ENCODE results near the gene SLC25A17. TPM values are rescaled to one million over a fixed set of nuclear protein-coding genes. Genes with fewer than 3 reads are reported as not detected.
"Not testable (repeated sequence)": the region's sequence is repeated elsewhere in the genome, so short reads cannot be mapped to it uniquely, and the experiment has no call there.

Gene SLC25A17
- total RNA-seq = 1 to 10 TPM; 2.7 to 6.2 (median 3.7) TPM
- polyA plus RNA-seq = 10 to 100 TPM in 1 of 3 donors, 1 to 10 TPM in 2; 4.6 to 16.3 (median 6.8) TPM
- long read RNA-seq, donor 1, partial matches to known transcripts = 0 of 4 reads
- long read RNA-seq, donor 1, other reads (novel, unspliced or antisense) = 4 of 4 reads
- long read RNA-seq, donor 2, partial matches to known transcripts = 0 of 7 reads
- long read RNA-seq, donor 2, other reads (novel, unspliced or antisense) = 5 of 7 reads

- intact Hi-C loops (cut with DNase I) = loop anchor here in 1 of 2 donors (2.0 kb wide), 1 partner anchor 38 kb away; the partner anchor contains the start of genes ST13 and XPNPEP3
Observed at GRCh38 chr22:40818747-40819598, at the start of gene SLC25A17. Gene SLC25A17, minus strand, starts transcription at chr22:40819346. Its CDS starts 98 bp downstream, at chr22:40819248.

DNA sequence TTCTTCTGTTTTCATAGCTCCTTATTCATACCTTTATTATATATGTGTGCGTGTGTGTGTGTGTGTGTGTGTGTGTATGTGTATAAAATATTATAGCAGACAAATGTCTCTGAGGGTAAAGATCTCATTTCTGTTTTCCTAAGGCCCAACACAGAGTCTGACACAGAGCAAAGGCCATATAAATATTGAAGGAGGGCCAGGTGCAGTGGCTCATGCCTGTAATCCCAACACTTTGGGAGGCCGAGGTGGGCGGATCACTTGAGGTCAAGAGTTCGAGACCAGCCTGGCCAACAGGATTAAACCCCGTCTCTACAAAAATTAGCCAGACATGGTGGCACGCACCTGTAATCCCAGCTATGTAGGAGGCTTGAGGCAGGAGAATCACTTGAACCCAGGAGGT, 49.2 kb upstream of the SLC25A17 start:
- peaks cover 0 to 43% of the 10 kb centered on the region in 2 donors for H3K36me3 ChIP-seq (ENCODE audit: insufficient read depth in 1 of 2, low read depth in 1 of 2)
- intact Hi-C loops (cut with DNase I) = not testable (repeated sequence)
- WGBS, 3 donors = 83 to 90% (median 86%) methylated on average over 6 of the region's 6 CpGs

More at GRCh38 chr22:40818747-40819598, at the start of gene SLC25A17:
- WGBS, 3 donors = 0 to 1% (median 0%) methylated on average over 45 to 61 of the region's 61 CpGs
- TF ChIP-seq CTCF (IDR thresholded peaks at IDR 0.05) = peak; percentile 31
- Histone ChIP-seq H3K4me1 (peaks cover 33% of the 10 kb centered on the region), H3K9me3 (no peaks in the 10 kb centered on the region), H3K27me3 (ENCODE audit: insufficient read depth in 3 of 3, low read length in 2 of 3) (no peaks in the 10 kb centered on the region), H3K4me3 (peak within 1 kb of the TSS; percentile 98), H3K27ac (peak within 1 kb of the TSS; percentile 90), H3K36me3 (ENCODE audit: insufficient read depth in 1 of 2, low read depth in 1 of 2) (peaks cover 3 to 19% of the 10 kb centered on the region in 2 donors)
- ATAC-seq (peak; percentile 93 to 97 (median 96)), DNase-seq (peak; percentile 89 to 94)

GRCh38 chr22:40867109-40867508, 48.0 kb upstream of the SLC25A17 start:
- WGBS, 3 donors = 90 to 96% (median 92%) methylated on average over 2 of the region's 2 CpGs
- DNase-seq = no peak
- no peaks in the 10 kb centered on the region for H3K9me3 ChIP-seq
- H3K4me1 ChIP-seq = no peaks in the 10 kb centered on the region
- no peak overlapping the region for H3K27ac ChIP-seq
- no peak for TF ChIP-seq CTCF (IDR thresholded peaks at IDR 0.05)
- no peaks in the 10 kb centered on the region for H3K27me3 ChIP-seq (ENCODE audit: insufficient read depth in 3 of 3, low read length in 2 of 3)
- no peak overlapping the region for H3K4me3 ChIP-seq
- intact Hi-C loops (cut with DNase I) = no loop called here
- peaks cover 0 to 33% of the 10 kb centered on the region in 2 donors for H3K36me3 ChIP-seq (ENCODE audit: insufficient read depth in 1 of 2, low read depth in 1 of 2)
- no peak for ATAC-seq

More for the DNA sequence above, 49.2 kb upstream of the SLC25A17 start:
- H3K4me1 ChIP-seq; H3K27me3 ChIP-seq (ENCODE audit: insufficient read depth in 3 of 3, low read length in 2 of 3); H3K27ac ChIP-seq; ATAC-seq; H3K9me3 ChIP-seq; DNase-seq; H3K4me3 ChIP-seq: not testable (repeated sequence)

DNA sequence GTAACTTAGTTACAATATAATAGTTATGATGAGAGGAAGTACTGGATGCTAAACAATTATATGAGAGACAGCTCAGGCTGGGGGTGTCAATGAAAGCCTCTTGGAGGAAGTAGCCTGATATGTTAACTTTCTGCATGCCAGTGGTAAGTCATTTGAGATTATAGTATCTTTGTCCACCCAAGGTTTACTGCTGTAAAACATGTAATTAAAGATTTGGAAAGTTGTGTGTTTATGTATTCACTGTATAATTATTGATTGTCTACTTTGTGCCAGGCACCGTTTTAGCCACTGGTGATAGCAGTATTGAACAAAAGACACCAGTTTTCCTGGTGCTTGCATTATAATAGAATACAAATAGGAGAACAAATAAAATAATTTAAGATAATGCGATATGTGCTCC, 43.4 kb upstream of the SLC25A17 start:
- ATAC-seq (no peak), DNase-seq (no peak)
- Histone ChIP-seq H3K27ac (no peak overlapping the region), H3K36me3 (ENCODE audit: insufficient read depth in 1 of 2, low read depth in 1 of 2) (peaks cover 0 to 19% of the 10 kb centered on the region in 2 donors), H3K27me3 (ENCODE audit: insufficient read depth in 3 of 3, low read length in 2 of 3) (no peaks in the 10 kb centered on the region), H3K4me1 (peaks cover 17% of the 10 kb centered on the region), H3K4me3 (no peak overlapping the region), H3K9me3 (no peaks in the 10 kb centered on the region)
- WGBS, 3 donors = 91 to 97% (median 92%) methylated on average over 2 of the region's 2 CpGs
- no peak for TF ChIP-seq CTCF (IDR thresholded peaks at IDR 0.05)
- intact Hi-C loops (cut with DNase I) = no loop called here

DNA sequence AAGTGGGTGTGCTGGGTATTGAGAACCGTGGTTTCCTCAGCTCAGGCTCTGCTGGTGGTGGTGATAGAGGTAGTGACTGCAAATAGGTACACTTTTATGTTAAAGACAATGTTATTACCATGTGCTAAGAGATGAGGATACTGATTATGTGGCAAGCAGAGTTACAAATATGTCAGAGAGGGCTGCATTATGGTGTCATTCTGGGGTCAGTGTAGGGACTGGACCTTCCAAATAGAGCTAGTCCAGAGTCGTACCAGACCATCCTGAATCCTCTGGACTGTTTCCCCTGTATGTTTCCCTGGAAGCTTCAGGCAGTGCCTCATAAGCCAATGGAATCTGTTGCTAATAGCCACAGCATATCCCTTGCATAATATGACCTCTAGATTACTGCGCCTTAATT, 42.9 kb upstream of the SLC25A17 start, which contains the start of gene DNAJB7:
Gene DNAJB7, minus strand, starts transcription at position 101 of the 400 bp plus-strand sequence. CDS start 119 bp downstream, outside the sequence.
- WGBS, 3 donors = 88 to 94% (median 90%) methylated on average over 3 of the region's 3 CpGs
- intact Hi-C loops (cut with DNase I) = no loop called here
- no peak for TF ChIP-seq CTCF (IDR thresholded peaks at IDR 0.05)
- H3K36me3 ChIP-seq (ENCODE audit: insufficient read depth in 1 of 2, low read depth in 1 of 2) = peaks cover 0 to 19% of the 10 kb centered on the region in 2 donors
- H3K27ac ChIP-seq = no peak within 1 kb of the TSS
- H3K4me1 ChIP-seq = peaks cover 18% of the 10 kb centered on the region
- DNase-seq (no peak), ATAC-seq (no peak)
- no peaks in the 10 kb centered on the region for H3K9me3 ChIP-seq
- no peaks in the 10 kb centered on the region for H3K27me3 ChIP-seq (ENCODE audit: insufficient read depth in 3 of 3, low read length in 2 of 3)
- H3K4me3 ChIP-seq = no peak within 1 kb of the TSS

All from psoas muscle (tissue), 8 donors.